HG03439 (cell line): Measurements from ENCODE around the gene EIF3L.

Source experiments
- ATAC-seq: cut with Tn5 transposase; IDR thresholded peaks from one replicate; pipeline ENCODE4 v1.9.1; 2021; ENCODE audit warnings: mild to moderate bottlenecking, moderate library complexity; ENCODE audit not compliant: unreplicated experiment

EIF3L gene

DNA sequence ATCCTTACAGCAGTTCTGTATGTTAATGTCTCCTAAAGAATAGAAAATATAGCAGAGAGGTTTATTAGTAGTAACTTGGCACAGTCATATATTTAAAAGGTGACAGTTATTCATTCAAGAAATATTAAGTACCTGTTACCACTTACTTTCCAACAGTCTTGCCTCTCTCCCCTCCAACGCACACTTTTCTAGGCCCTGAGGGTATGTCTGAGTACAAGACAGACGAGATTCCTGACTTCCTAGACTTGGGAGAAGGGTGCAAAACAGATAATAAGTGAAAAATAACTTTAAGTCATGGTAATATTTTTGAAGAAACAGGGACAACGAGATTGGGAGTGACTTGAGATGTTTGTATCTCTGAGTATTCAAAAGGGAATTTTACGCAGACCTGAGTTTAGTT, 1.6 kb downstream of the EIF3L start:
- ATAC-seq: no peak

DNA sequence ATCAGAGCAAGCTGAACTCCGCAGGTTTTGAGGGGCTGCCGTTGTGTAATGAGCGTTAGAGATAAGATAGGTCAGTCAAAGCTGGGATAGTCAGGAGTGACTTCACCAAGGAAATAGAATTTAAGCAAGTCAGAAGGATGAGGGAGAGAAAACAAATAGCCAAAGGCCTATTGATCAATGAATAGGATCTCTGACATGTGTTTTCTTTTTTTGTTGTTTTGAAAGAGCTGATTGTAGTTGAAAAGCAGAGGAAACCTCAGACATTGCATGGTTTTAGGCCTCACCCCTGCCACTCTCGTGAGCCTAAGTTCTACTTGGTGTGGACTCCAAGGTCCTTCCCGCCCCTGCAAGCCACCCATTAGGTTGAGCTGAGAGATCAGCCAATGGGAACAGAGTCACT, 3.2 kb downstream of the EIF3L start:
- no peak for ATAC-seq

DNA sequence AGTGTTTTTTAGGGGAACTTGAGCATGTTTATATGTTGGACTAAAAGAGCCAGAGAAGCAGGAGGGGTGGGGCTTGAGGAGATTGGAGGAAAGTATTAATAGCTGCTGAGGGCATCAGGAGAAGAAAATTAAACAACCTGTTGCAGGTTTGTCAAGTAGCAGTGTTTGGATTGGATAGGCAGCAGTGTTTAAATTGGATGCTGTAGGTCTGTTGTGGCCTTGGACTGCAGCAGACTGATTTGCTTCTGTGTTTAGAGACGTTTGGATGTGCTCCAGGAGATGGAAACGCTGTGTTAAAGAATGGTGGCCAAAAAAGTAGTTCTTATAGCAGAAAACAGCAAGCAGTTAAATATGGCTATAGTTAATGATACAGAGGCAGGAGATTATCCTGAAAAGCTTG, 5.7 kb downstream of the EIF3L start:
- no peak for ATAC-seq

DNA sequence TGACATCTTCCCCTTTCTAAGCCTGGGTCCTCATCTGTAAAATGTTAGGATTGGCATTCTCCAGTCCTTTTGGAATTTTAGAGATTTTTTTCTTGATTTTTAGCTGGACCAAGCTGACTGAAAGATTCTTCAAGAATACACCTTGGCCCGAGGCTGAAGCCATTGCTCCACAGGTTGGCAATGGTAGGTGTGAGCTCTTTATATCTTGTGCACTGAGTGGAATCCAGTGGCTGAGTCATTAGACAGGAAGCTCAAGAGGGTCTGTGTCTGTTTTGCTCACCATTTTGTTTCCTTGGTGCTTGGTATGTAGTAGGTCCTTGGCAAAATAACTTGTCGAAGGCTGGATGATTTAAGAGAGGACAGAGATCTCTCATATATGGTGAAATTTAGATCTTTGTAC, 6.2 kb downstream of the EIF3L start:
- no peak for ATAC-seq

DNA sequence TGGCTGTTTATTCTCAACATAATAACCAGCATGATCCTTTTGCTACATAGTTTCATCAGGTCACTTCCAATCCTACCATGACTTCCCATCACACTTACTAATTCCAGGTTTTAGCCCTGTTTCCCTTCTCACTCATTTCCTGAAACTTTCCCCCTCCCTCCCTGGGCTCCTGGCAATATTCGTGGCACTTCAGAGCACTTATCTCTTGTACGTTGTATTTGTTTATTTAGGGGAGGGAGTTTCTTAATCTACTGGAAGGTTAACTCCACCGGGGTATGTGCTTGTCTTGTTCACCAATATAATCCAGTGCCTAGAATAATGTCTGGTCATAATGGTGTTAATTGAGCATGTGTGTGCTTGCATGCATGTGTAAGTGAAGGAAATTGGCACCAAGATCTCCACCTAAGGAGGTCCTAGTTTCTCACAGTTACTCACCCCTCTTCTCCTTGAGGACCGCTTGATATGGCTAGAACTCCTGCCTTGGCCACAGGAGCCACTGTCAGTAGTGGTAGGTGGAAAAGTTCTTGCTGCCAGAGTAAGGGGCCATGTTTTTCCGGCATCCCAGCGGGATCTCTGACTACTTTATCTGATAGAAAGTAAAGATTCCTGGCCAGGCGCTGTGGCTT, 11.7 kb downstream of the EIF3L start:
- no peak for ATAC-seq

DNA sequence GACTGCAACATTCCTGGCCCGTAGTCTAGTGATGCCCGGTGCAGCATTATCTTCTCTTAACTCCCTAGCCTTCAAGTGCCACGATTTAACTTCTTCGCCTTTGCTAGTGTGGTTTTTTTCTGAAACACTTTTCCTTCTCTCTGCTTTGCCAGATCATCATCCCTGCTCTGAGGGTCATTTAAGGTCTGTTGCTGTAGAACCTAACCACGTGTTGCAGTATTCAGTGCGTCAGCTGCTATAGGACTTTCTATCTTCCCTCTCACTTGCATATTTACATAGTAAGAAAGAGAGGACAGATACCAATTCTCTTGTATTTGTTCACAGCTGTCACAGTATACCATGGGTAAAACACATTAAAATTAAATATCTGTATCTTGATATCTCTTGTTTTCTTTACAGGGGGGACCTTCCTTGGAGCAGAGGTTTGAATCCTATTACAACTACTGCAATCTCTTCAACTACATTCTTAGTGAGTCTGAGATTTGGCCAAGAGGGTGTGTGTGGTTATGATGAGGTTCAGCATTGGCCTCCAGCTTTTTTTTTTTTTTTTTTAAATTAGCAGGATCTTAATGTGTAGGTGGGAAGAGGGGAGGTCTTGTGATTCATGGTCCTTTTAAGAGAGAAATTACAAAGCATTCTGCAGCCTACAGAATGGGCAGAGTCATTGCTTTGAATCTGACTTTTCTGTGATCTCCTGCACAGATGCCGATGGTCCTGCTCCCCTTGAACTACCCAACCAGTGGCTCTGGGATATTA, 13.5 kb downstream of the EIF3L start:
- no peak for ATAC-seq

DNA sequence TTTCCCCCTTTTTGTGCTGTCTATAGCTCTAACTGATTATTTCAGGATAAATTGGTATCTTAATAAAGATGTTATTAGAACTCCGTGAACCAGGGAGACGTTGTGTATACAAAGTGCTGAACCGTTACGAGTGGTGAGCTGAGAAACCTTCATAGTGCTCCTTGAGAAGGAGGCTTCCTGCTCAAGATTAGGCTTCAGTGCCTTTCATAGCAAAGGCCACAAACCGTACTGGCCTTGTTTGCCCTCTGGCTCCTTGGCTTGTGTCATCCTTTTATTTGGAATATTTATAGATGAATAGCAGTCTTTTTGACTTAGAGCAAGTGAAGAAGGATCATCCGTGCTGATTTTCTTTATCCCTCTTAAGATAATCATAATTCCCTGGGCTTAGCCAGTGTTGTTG, 16.3 kb downstream of the EIF3L start:
- ATAC-seq: no peak

DNA sequence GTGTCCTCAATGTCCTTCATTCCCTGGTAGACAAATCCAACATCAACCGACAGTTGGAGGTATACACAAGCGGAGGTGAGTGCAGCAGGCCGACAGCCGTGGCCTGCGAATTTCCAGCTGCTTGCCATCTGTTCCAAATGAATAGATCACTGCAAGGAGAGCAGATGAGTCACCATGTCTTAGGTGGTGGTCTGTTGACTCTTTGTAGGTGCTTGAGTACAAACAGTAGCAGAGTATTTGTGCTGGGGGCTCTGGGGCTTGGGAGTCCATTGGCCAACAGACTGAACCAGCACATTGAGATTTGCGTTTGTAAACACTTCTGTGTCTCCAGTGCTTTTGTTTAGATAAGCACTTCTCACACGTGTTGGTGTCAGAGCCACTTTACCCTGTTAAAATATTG, 21.1 kb downstream of the EIF3L start:
- no peak for ATAC-seq

DNA sequence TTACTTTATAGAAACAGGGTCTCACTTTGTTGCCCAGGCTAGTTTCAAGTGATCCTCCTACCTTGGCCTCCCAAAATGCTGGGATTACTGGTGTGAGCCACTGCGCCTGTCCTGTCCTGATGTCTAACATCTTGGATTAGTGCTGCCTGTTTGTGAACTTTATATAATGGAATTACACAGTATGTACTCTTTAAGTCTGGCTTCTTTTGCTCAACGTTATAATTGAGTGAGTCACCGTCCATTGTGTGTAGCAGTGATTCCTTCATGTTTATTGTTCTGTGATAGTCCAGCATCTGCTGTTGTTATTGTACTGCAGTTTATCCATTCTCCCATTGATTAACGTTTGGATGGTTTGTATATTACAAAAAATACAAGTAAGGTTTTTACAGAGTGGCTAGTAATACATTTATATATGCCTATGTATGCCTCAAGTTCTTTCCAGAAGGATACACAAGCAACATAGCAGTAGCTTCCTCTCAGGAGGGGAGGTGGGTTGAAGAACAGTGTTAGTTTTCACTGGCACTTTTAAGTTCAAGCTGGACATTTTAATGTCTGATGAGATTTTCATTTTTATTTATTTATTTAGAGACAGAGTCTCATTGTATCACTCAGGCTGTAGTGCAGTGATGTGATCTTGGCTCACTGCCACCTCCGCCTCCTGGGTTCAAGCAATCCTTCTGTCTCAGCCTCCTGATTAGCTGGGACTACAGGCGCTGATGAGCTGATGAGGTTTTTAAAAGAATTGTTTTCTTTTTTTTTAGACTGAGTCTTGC, 31.6 kb downstream of the EIF3L start:
- ATAC-seq: no peak

DNA sequence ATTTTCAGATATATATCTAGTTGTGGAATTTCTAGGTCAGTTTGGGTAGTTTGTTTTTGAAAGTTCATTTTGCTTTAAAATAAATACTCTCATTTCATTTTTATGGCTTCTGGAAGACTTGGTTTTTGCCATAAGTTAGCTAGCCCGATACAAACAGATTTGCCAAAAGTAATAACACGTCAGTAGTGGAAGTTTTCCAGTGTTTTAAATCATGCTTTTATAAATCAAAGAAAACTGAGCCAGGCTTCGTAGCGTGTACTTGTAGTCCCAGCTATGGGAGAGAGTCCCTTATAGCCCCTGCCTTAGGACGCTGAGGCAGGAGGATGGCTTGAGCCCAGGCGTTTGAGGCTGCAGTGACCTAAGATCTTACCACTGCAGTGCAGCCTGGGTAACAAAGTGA, 35.2 kb downstream of the EIF3L start:
- ATAC-seq: no peak

DNA sequence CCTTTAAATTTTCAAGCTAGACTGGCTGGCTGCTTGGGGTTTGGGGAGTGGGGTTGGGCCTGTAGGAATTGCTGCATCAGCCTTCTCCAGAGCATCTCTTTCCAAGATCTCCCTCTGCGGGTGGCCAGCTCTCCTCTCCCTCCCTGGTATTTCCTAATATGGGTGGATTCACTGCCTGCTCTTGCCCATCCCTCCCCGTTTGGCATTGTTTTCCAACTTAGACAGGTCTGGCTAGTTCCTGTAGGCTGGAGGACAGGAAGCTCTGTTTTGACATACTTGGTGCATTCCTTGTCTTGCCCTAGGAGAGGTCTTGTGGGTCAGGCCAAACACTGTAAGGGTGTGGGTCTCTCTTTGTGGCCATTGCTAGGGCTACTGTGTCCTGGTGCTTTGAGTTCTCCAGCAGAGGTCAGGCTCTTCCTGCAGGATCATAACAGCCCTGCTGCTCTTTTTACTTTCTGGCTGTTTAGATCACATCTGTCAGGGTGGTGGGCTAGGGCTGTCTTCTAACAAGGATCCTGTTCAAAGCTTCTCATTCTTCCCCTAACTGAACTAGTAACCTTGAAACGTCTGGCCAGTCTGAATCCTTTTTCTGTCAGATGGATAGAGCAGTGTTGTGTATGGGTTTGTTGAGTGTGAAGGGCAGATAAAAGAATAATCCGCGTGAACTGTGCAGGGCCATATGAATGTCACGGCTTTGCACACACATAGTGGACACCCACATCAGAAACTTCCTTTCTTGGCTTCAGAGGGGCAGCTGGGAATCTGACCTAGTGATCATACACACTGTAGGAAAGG, 38.6 kb downstream of the EIF3L start:
- no peak for ATAC-seq

DNA sequence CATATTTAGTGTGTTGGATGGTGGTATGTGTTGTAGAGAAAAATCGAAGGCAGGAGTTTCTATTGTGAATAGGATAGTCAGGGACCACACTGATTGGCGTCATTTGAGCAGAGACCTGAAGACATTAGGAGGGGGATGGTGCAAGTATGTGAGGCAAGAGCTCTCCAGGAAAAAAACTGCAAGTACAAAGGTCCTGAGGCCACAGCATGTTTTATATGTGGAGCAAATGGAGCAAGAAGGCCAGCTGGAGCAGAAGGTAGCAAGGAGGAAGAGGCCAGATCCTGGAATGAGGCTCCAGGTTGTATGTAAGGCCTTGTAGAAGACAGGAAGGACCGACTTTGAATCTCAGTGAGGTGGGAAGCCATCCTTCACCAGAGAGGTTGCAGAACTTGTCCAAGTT, 42.7 kb downstream of the EIF3L start:
- no peak for ATAC-seq

DNA sequence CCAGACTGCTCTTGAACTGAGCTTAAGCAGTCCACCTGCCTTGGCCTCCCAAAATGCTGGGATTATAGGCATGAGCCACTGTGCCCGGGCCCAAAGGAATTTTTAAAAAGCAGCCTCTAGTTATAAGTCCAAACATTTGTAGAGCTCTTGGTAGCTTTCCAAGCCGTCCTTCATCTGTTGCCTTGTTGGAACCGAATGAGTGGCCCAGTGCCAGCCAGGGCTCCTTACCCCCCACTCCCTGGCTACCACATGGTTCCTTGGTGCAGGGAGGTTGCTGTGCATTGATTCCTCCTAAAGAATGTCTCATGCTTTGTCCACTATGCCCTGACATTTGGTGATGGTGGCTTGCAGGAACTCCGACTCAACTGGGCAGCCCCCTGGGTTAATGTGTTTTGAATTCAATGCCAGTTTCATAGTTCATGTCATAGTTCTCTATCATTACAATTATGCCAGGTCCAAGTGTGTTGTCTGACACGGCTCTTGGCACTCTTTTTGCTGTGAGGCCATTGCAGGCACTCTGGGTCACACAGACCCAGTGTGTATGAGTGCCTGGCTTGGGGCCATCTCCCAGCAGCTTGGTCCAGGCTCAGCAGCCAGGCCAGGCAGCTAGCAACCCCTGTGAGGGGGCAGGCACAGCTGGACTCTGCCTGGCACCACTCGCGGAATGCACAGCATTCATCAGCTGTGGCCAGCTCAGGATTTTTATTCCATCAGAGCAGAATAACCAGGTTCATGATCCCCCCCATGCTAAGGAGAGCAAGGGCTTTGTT, 43.5 kb downstream of the EIF3L start:
- ATAC-seq: no peak

DNA sequence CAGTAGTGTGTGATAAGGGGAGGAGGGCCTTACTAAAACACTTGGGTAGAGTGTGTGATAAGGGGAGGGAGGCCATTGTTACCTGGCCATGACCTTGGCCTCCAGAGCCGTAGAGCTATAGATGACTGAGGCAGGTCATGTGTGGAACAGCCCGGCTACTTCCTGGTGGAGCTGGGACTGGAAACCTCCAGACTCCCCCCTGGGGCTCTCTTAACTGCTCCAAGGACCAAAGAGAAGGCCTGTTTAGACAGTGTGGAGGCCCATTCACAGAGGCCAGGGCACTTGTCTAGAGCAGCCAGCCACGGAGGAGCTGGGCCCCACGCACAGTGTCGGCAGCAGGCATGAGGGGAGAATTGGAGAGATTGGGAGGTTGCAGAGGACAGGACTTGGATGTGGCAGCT, 44.4 kb downstream of the EIF3L start:
- no peak for ATAC-seq

DNA sequence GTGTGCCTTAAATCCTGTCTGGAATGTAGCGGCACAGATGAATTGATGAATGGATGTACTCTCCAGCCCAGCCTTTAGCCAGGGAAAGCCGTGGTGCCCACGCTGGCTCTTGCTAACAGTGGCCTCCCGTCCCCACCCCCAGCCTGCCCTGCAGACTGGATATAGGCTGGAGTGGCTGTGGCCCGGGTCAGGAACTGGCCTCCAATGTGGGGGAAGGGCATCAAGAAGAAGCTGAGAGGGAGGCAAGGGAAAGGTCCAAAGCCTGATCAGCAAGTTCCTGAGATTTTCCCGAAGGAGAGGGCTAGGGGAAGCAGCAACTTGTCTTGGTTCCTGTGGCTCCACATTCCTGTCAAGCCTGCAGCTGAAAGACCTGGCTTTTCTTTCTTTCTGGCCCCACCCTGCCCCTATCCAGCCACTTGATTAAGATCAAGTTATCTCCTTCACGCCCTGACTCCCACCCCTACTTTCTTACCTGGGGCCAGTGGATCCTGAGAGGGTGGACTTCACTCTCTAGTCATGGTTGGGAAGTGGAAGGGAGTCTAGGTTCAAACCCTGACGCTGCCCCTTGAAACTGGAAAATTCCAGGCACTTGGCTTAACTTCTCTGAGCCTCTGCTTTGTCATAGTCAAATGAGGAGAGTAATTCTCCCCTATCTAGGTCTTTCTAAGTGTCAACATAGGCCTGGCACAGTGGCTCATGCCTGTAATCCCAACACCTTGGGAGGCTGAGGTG, 45.9 kb downstream of the EIF3L start:
- ATAC-seq: no peak

DNA sequence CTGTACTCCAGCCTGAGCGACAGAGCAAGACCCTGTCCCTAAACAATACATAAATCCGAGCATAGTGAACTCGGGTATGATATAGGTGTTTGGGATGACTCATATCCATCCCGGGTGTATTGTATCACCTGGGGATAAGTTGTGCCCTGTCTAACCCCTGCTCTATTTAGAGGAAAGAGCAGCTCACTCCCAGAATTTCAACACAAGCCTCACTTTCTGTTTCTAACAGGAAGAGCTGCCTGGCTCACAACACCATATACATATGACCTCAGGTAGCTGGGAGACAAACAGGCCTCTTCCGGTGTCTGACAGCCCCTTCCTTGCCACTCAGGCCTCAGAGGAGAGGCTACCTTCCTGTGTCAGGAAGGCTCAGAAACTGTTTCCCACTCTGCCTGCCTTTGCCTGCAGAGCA, 47.0 kb downstream of the EIF3L start:
- no peak for ATAC-seq

DNA sequence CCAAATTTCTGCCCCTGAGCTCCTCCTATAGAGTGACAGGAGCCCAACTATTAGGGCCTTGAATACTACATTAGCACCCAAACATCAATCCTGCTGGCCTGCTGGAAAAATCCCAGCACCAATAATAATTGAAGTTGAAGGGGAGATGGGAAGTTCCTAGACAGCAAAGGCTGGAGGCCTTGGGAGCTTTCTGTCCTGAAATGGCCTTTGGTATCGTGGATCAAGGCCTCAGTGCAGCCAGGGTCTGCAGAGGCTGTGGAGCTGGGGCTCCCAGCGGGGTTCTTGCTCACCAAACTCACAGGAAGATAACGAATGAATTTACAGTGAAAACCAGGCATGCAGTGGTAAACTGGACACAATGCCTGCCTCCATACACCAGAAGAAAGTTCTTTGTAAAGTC, 47.7 kb downstream of the EIF3L start:
- no peak for ATAC-seq

DNA sequence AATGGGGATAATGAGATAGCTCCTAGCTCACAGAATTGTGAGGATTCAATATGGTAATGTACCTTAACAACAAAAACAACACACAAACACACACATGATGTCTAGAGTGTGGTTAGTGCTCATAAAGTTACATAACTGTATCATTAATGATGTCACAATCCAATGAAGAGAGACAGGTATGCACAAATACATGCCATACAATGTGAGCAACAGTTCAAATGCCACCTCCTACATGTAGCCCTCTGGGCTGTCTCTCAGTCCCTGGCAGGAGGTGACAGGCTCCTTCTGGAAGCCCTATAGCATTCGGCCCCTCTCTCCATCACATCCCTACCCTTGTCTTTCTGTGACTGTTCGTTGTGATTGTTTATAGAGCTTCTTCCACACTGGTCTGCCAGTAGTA, 48.6 kb downstream of the EIF3L start:
- ATAC-seq: no peak

DNA sequence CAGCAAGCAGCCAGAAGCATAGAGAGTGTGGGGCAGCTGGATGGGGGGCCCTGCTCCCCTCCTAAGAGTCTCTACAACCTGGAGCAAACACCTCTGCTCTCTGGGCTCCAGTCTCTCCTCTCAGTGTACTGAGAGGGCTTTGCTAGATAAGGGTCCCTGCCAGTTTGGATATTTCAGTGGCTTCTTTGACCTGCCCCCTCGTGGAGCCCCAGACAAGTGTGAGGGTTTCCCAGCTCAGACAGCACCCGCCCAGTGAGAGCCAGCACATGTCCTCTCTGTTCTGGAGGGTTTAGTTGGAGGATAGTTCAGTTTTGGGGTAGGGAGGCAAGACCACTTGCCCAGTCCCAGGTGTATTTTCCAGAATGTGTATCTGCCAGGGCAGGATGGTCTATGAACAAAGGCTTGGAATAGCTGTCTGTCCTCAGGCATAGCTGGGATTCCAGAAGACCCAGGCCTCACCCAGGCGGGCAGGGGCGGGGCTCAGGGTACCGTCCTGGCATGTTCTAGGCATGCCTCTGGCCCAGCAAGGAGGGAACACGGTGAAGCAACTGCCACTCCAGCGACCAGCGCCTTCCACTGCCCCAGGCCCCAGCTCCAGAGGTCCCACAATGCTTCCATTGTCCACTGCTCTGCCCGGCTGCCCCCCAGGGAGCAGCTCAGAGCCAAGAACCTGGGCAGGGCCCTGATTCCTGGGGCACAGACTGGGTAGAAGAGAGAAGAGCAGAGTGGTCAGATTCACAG, 49.4 kb downstream of the EIF3L start:
- ATAC-seq: no peak
